C4-2B (cell line): ENCODE results near the gene ARMC7.
A peak's percentile ranks its signal among the peaks of the same experiment; 100 is the strongest.
"Not testable (repeated sequence)": the region's sequence is repeated elsewhere in the genome, so short reads cannot be mapped to it uniquely, and the experiment has no call there.

Experiments
- H3K27ac ChIP-seq: fragments of 450-650 bp; 2 replicates; pipeline ENCODE4 v1.5.1; 2017
- ZFX ChIP-seq: fragments of 450-650 bp; IDR thresholded peaks from 2 replicates; pipeline ENCODE4 v1.6.1; 2017
- TF ChIP-seq, protein P1 (sequence below): fragments of 450-650 bp; conservative IDR thresholded peaks from 2 replicates; pipeline ENCODE4 v1.5.1; 2017; ENCODE audit warnings: mild to moderate bottlenecking

The ARMC7 gene

DNA sequence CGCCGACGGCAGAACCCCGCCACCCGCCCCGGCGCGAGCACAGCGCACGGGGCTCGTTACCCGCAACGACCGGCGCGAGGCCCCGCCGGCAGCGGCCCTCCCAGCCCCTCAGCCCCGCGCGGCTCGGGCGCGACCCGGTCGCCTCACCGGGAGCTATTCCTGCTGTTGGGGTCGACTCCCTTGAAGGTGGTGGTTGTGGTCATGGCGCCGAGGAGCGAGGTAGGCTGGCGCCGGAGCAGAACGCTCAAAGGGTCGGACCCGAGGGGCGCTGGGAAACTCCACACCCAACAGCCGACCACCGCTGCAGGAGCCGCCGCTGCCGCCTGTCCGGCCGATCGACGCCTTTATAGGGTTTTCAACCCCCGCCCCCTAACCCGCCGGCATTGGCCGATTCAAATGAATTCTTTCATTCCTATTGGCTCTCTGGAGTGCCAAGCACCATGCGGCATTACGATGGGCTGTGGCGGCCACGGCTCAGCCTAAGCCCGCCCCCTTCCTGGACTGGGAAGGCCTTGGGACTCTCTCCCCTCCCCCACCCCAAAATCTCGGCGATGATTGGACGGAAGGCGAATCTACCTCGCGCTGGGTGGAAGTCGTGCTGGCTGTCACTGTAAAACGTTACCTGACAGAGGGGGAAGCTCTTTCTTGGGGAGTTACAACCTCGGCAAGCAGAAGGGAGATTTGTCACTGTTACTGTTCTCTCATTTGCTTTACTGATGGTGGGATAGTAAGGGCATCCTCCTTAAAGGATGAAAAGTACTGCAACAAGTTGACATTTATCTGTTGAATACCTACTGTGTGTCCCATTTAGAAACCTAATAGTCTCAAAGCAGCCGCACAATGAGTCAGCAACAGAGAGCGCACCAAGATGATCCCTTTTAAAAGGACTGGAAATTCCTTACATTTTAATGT is 44.7 kb downstream of the ARMC7 start, which contains the start of gene JPT1:
Gene JPT1 (minus strand): TSS at position 318 of the 912 bp plus-strand sequence. CDS start 115 bp downstream, at position 203.
- H3K27ac ChIP-seq = peak within 1 kb of the TSS; percentile 88
- TF ChIP-seq, protein P1, sequence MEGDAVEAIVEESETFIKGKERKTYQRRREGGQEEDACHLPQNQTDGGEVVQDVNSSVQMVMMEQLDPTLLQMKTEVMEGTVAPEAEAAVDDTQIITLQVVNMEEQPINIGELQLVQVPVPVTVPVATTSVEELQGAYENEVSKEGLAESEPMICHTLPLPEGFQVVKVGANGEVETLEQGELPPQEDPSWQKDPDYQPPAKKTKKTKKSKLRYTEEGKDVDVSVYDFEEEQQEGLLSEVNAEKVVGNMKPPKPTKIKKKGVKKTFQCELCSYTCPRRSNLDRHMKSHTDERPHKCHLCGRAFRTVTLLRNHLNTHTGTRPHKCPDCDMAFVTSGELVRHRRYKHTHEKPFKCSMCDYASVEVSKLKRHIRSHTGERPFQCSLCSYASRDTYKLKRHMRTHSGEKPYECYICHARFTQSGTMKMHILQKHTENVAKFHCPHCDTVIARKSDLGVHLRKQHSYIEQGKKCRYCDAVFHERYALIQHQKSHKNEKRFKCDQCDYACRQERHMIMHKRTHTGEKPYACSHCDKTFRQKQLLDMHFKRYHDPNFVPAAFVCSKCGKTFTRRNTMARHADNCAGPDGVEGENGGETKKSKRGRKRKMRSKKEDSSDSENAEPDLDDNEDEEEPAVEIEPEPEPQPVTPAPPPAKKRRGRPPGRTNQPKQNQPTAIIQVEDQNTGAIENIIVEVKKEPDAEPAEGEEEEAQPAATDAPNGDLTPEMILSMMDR = no peak
- TF ChIP-seq ZFX = peak; percentile 56; the same call in 1 of the 2 replicates

DNA sequence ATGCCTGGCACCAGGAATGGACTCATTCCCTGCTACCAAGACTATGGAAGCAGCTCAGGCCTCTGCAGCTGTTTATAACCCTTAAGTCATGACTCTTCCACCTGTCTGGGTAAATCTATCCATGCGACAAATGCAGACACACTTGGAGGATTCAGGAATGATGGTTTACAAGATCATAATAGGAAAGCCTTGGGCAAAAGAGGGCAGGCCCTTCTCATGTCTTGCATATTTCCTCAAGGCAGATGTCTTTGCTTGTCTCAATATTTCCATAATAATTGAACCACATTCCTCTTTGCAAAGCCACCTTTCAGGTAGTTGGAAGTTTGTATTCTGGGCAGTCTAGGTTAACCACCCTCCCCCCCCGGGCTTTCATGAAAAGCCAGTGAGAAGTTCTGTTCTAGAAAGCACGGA is 45.4 kb downstream of the ARMC7 start:
- no peak for TF ChIP-seq ZFX
- TF ChIP-seq, protein P1 = no peak

DNA sequence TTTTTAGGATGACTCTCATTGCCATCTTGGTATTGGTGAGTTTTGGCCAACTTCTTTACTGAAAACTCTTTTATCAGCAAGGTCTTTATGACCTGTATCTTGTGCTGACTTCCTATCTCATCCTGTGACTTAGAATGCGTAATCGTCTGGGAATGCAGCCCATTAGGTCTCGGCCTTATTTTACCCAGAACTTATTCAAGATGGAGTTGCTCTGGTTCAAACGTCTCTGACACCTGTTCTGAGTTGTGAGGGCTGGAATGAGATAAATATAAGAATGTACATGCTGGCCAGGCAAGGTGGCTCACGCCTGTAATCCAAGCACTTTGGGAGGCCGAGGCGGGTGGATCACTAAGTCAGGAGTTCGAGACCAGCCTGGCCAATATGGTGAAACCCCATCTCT is 48.7 kb downstream of the ARMC7 start:
- H3K27ac ChIP-seq = not testable (repeated sequence)

More for the DNA sequence above, 45.4 kb downstream of the ARMC7 start:
- H3K27ac ChIP-seq = peak overlapping the region; percentile 88; the same call in 1 of the 2 replicates

- no peak for TF ChIP-seq ZFX
- TF ChIP-seq, protein P1 = no peak
- H3K27ac ChIP-seq = no peak overlapping the region
These were observed 49.6 kb downstream of the ARMC7 start for GRCh38 chr17:75159196-75160031.

GRCh38 chr17:75160211-75160610 is 50.4 kb downstream of the ARMC7 start:
- no peak overlapping the region for H3K27ac ChIP-seq
- TF ChIP-seq, protein P1 = no peak
- TF ChIP-seq ZFX = no peak

DNA sequence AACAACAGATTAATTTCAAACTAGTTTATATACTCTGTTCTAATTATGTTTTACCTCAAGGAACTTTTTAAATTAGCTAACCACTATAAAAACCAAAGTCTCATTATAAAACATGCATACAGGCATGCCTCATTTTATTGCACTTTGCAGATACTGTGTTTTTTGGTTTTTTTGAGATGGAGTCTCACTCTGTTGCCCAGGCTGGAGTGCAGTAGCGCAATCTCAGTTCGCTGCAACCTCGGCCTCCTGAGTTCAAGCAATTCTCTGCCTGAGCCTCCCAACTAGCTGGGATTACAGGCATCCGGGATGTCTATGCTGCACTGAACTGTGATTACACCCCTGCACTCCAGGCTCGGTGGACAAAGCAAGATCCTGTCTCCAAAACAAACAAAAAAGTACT is 53.3 kb downstream of the ARMC7 start:
- TF ChIP-seq, protein P1 = no peak
- no peak for TF ChIP-seq ZFX
- H3K27ac ChIP-seq = no peak overlapping the region

DNA sequence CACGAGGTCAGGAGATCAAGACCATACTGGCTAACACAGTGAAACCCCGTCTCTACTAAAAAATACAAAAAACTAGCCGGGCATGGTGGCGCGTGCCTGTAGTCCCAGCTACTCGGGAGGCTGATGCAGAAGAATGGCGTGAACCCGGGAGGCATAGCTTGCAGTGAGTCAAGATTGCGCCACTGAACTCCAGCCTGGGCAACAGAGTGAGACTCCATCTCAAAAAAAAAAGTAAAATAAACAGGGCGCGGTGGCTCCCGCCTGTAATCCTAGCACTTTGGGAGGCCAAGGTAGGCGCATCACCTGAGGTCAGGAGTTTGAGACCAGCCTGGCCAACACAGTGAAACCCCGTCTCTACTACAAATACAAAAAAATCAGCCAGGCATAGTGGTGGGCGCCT is 54.8 kb downstream of the ARMC7 start:
- H3K27ac ChIP-seq = not testable (repeated sequence)

DNA sequence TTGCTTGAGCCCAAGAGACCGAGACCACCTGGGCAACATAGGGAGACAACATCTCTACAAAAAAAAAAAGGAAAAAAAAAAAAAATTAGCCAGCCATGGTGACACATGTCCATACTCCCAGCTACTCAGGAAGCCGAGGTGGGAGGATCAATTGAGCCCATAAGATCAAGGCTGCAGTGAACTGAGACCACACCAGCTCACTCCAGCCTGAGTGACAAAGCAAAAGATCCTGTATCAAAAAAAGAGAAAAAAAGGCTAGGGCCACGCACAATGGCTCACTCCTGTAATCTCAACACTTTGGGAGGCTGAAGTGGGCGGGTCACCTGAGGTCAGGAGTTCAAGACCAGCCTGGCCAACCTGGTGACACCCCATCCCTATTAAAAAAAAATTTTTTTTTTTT is 59.2 kb downstream of the ARMC7 start:
- no peak overlapping the region for H3K27ac ChIP-seq
- TF ChIP-seq, protein P1 = no peak
- no peak for TF ChIP-seq ZFX
